Measurements from ENCODE around the gene COL27A1.

COL27A1 gene

GRCh38 chr9:114264806-114265550 lies 109.6 kb downstream of the COL27A1 start:
- TF ChIP-seq POLR2AphosphoS5 (IDR thresholded peaks at IDR 0.05; ENCODE audit: low read depth, low read length) (no peak), SIN3A (IDR thresholded peaks at IDR 0.05; ENCODE audit: borderline replicate concordance, insufficient read depth, low read length) (no peak), FOXP2 (optimal IDR thresholded peaks at IDR 0.05; ENCODE audit: borderline replicate concordance, extremely low read depth, extremely low read length, insufficient read depth) (no peak), REST (IDR thresholded peaks at IDR 0.05; ENCODE audit: insufficient read depth in 1 of 2, low read depth in 2 of 2, low read length in 2 of 2) (no peak)

- TF ChIP-seq POLR2AphosphoS5 (IDR thresholded peaks at IDR 0.05; ENCODE audit: low read depth, low read length) (no peak), SIN3A (IDR thresholded peaks at IDR 0.05; ENCODE audit: borderline replicate concordance, insufficient read depth, low read length) (no peak)
Observed at GRCh38 chr9:114266969-114267368, 111.6 kb downstream of the COL27A1 start.

- TF ChIP-seq REST (IDR thresholded peaks at IDR 0.05; ENCODE audit: insufficient read depth in 1 of 2, low read depth in 2 of 2, low read length in 2 of 2) (no peak), TAF1 (IDR thresholded peaks at IDR 0.05; ENCODE audit: borderline replicate concordance, insufficient read depth, low read length) (no peak), FOXP2 (optimal IDR thresholded peaks at IDR 0.05; ENCODE audit: borderline replicate concordance, extremely low read depth, extremely low read length, insufficient read depth) (no peak), POLR2AphosphoS5 (IDR thresholded peaks at IDR 0.05; ENCODE audit: low read depth, low read length) (no peak), SIN3A (IDR thresholded peaks at IDR 0.05; ENCODE audit: borderline replicate concordance, insufficient read depth, low read length) (no peak)
Observed at GRCh38 chr9:114269023-114269422, 113.7 kb downstream of the COL27A1 start.

GRCh38 chr9:114270120-114270975 lies 115.0 kb downstream of the COL27A1 start:
- TF ChIP-seq SIN3A (IDR thresholded peaks at IDR 0.05; ENCODE audit: borderline replicate concordance, insufficient read depth, low read length) (no peak), POLR2AphosphoS5 (IDR thresholded peaks at IDR 0.05; ENCODE audit: low read depth, low read length) (no peak), TAF1 (IDR thresholded peaks at IDR 0.05; ENCODE audit: borderline replicate concordance, insufficient read depth, low read length) (no peak), FOXP2 (optimal IDR thresholded peaks at IDR 0.05; ENCODE audit: borderline replicate concordance, extremely low read depth, extremely low read length, insufficient read depth) (no peak), REST (IDR thresholded peaks at IDR 0.05; ENCODE audit: insufficient read depth in 1 of 2, low read depth in 2 of 2, low read length in 2 of 2) (no peak)

GRCh38 chr9:114271556-114272510 lies 116.5 kb downstream of the COL27A1 start:
- no peak for TF ChIP-seq TAF1 (IDR thresholded peaks at IDR 0.05; ENCODE audit: borderline replicate concordance, insufficient read depth, low read length)
- TF ChIP-seq SIN3A (IDR thresholded peaks at IDR 0.05; ENCODE audit: borderline replicate concordance, insufficient read depth, low read length): no peak
- no peak for TF ChIP-seq POLR2AphosphoS5 (IDR thresholded peaks at IDR 0.05; ENCODE audit: low read depth, low read length)
- no peak for TF ChIP-seq FOXP2 (optimal IDR thresholded peaks at IDR 0.05; ENCODE audit: borderline replicate concordance, extremely low read depth, extremely low read length, insufficient read depth)
- no peak for TF ChIP-seq REST (IDR thresholded peaks at IDR 0.05; ENCODE audit: insufficient read depth in 1 of 2, low read depth in 2 of 2, low read length in 2 of 2)
